GM04503 (cell line): ENCODE data around the gene TATDN3.
"Not testable (repeated sequence)": the region's sequence is repeated elsewhere in the genome, so short reads cannot be mapped to it uniquely, and the experiment has no call there.

ENCODE experiments used
- DNase-seq: peaks from one replicate; pipeline ENCODE4 v3.0.0-alpha.2; 2012; ENCODE audit warnings: low read depth

TATDN3 gene

GRCh38 chr1:212775241-212775640 lies 16.5 kb upstream of the TATDN3 start:
- DNase-seq: no peak

GRCh38 chr1:212777151-212777550 lies 14.5 kb upstream of the TATDN3 start:
- DNase-seq: no peak

- DNase-seq: not testable (repeated sequence)
Observed at GRCh38 chr1:212779086-212779485, 12.6 kb upstream of the TATDN3 start.

GRCh38 chr1:212780759-212781158 lies 10.9 kb upstream of the TATDN3 start:
- no peak for DNase-seq

- DNase-seq: no peak
Observed at GRCh38 chr1:212781225-212781624, 10.5 kb upstream of the TATDN3 start.

GRCh38 chr1:212782422-212783154 lies 9.1 kb upstream of the TATDN3 start:
- no peak for DNase-seq

- DNase-seq: no peak
Observed at GRCh38 chr1:212783976-212784375, 7.7 kb upstream of the TATDN3 start.

GRCh38 chr1:212785871-212786270 lies 5.8 kb upstream of the TATDN3 start:
- DNase-seq: no peak

- DNase-seq: peak; percentile 64
Observed at GRCh38 chr1:212791261-212791675, 426 bp upstream of the TATDN3 start.

GRCh38 chr1:212792396-212792908 lies 758 bp downstream of the TATDN3 start:
- no peak for DNase-seq

- DNase-seq: no peak
Observed at GRCh38 chr1:212794561-212795014, 2.9 kb downstream of the TATDN3 start.

- no peak for DNase-seq
Observed at GRCh38 chr1:212797681-212798080, 6.0 kb downstream of the TATDN3 start.

GRCh38 chr1:212805767-212806166 lies 14.1 kb downstream of the TATDN3 start:
- DNase-seq: no peak

GRCh38 chr1:212814537-212815334 lies 23.0 kb downstream of the TATDN3 start:
- DNase-seq: no peak

- DNase-seq: no peak
Observed at GRCh38 chr1:212816567-212817278, 25.0 kb downstream of the TATDN3 start.

GRCh38 chr1:212819726-212820125 lies 28.0 kb downstream of the TATDN3 start:
- no peak for DNase-seq

- DNase-seq: no peak
Observed at GRCh38 chr1:212820969-212821368, 29.3 kb downstream of the TATDN3 start.

- no peak for DNase-seq
Observed at GRCh38 chr1:212822956-212823355, 31.3 kb downstream of the TATDN3 start.

- no peak for DNase-seq
Observed at GRCh38 chr1:212824201-212824600, 32.5 kb downstream of the TATDN3 start.

GRCh38 chr1:212825798-212826452 lies 34.2 kb downstream of the TATDN3 start:
- no peak for DNase-seq

GRCh38 chr1:212827171-212827776 lies 35.6 kb downstream of the TATDN3 start:
- no peak for DNase-seq
